Skeletal muscle tissue (tissue), 4 donors: ENCODE results near the gene WFS1. TPM values are rescaled to one million over a fixed set of nuclear protein-coding genes. Genes with fewer than 3 reads are reported as not detected.

ENCODE experiments used
- H3K27ac ChIP-seq: one replicate; pipeline ENCODE4 v1.7.0; 2013; ENCODE audit warnings: mild to moderate bottlenecking, low read depth, low read length, inconsistent platforms
- H3K27me3 ChIP-seq, 3 donors: one replicate each; pipeline ENCODE4 v1.7.0; 2013; ENCODE audit warnings: low read length in 3 of 3; ENCODE audit not compliant: control insufficient read depth in 3 of 3, insufficient read depth in 3 of 3
- H3K36me3 ChIP-seq, 3 donors: one replicate each; pipeline ENCODE4 v1.7.0; 2013; ENCODE audit warnings: low read length in 3 of 3; ENCODE audit not compliant: control insufficient read depth in 3 of 3, insufficient read depth in 3 of 3
- H3K4me1 ChIP-seq, 3 donors: one replicate each; pipeline ENCODE4 v1.7.0; 2013; ENCODE audit warnings: low read length in 3 of 3, mild to moderate bottlenecking in 3 of 3; ENCODE audit not compliant: control insufficient read depth in 3 of 3, insufficient read depth in 3 of 3
- H3K4me3 ChIP-seq, 3 donors: one replicate each; pipeline ENCODE4 v1.7.0; 2013; ENCODE audit warnings: low read length in 3 of 3
- H3K9ac ChIP-seq, 3 donors: one replicate each; pipeline ENCODE4 v1.7.0; 2013; ENCODE audit warnings: low read length in 3 of 3, mild to moderate bottlenecking in 3 of 3, moderate library complexity in 2 of 3, low read depth in 1 of 3
- H3K9me3 ChIP-seq, 3 donors: one replicate each; pipeline ENCODE4 v1.7.0; 2013; ENCODE audit warnings: low read length in 3 of 3; ENCODE audit not compliant: control insufficient read depth in 3 of 3
- total RNA-seq: library from RNA; depleted of rRNA; stranded (reverse); fragments of >200 nt; gene quantifications from one replicate; pipeline ENCODE4 v1.2.3, GENCODE V29; 2014
- donor health status: Osteomylitis.

WFS1 gene
- total RNA-seq, 1 donor from 2014 or later, result 11.0 TPM

GRCh38 chr4:6290256-6290655 lies 20.6 kb downstream of the WFS1 start:
- Histone ChIP-seq H3K9ac (no peak overlapping the region), H3K27me3 (no peaks in the 10 kb centered on the region), H3K4me1 (no peaks in the 10 kb centered on the region), H3K9me3 (no peaks in the 10 kb centered on the region), H3K27ac (no peak overlapping the region), H3K4me3 (no peak overlapping the region), H3K36me3 (peaks cover 35 to 46% (median 44%) of the 10 kb centered on the region in 3 donors)

- peaks cover 42 to 49% (median 46%) of the 10 kb centered on the region in 3 donors for H3K36me3 ChIP-seq
- no peak overlapping the region for H3K4me3 ChIP-seq
- no peaks in the 10 kb centered on the region for H3K4me1 ChIP-seq
- no peak overlapping the region for H3K27ac ChIP-seq
- no peaks in the 10 kb centered on the region for H3K9me3 ChIP-seq
- H3K27me3 ChIP-seq, result no peaks in the 10 kb centered on the region
- no peak overlapping the region for H3K9ac ChIP-seq
Measured at GRCh38 chr4:6290769-6291547, 21.3 kb downstream of the WFS1 start.

GRCh38 chr4:6291784-6292297 lies 22.2 kb downstream of the WFS1 start:
- H3K4me3 ChIP-seq, result no peak overlapping the region
- H3K4me1 ChIP-seq, result no peaks in the 10 kb centered on the region
- no peak overlapping the region for H3K9ac ChIP-seq
- no peaks in the 10 kb centered on the region for H3K9me3 ChIP-seq
- no peaks in the 10 kb centered on the region for H3K27me3 ChIP-seq
- H3K36me3 ChIP-seq, result peaks cover 45 to 50% (median 49%) of the 10 kb centered on the region in 3 donors
- no peak overlapping the region for H3K27ac ChIP-seq

GRCh38 chr4:6292376-6293096 lies 22.9 kb downstream of the WFS1 start:
- peaks cover 44 to 47% (median 44%) of the 10 kb centered on the region in 3 donors for H3K36me3 ChIP-seq
- H3K4me3 ChIP-seq, result no peak overlapping the region
- H3K9me3 ChIP-seq, result no peaks in the 10 kb centered on the region
- H3K27ac ChIP-seq, result no peak overlapping the region
- no peak overlapping the region for H3K9ac ChIP-seq
- no peaks in the 10 kb centered on the region for H3K27me3 ChIP-seq
- H3K4me1 ChIP-seq, result no peaks in the 10 kb centered on the region

- Histone ChIP-seq H3K9me3 (no peaks in the 10 kb centered on the region), H3K4me1 (no peaks in the 10 kb centered on the region), H3K4me3 (no peak overlapping the region), H3K27me3 (no peaks in the 10 kb centered on the region), H3K36me3 (peaks cover 43 to 46% (median 44%) of the 10 kb centered on the region in 3 donors), H3K27ac (no peak overlapping the region), H3K9ac (no peak overlapping the region)
Measured at GRCh38 chr4:6293097-6293445, 23.4 kb downstream of the WFS1 start.

GRCh38 chr4:6293661-6294060 lies 24.0 kb downstream of the WFS1 start:
- Histone ChIP-seq H3K9me3 (no peaks in the 10 kb centered on the region), H3K4me1 (no peaks in the 10 kb centered on the region), H3K27ac (no peak overlapping the region), H3K4me3 (no peak overlapping the region), H3K36me3 (peaks cover 43 to 47% (median 43%) of the 10 kb centered on the region in 3 donors), H3K9ac (no peak overlapping the region), H3K27me3 (no peaks in the 10 kb centered on the region)

GRCh38 chr4:6294705-6295421 lies 25.2 kb downstream of the WFS1 start:
- Histone ChIP-seq H3K4me3 (no peak overlapping the region), H3K4me1 (no peaks in the 10 kb centered on the region), H3K27me3 (no peaks in the 10 kb centered on the region), H3K27ac (no peak overlapping the region), H3K9ac (no peak overlapping the region), H3K9me3 (no peaks in the 10 kb centered on the region), H3K36me3 (peaks cover 33 to 37% (median 36%) of the 10 kb centered on the region in 3 donors)

GRCh38 chr4:6295495-6295894 lies 25.8 kb downstream of the WFS1 start:
- Histone ChIP-seq H3K27ac (no peak overlapping the region), H3K9me3 (no peaks in the 10 kb centered on the region), H3K36me3 (peaks cover 33 to 39% (median 39%) of the 10 kb centered on the region in 3 donors), H3K9ac (no peak overlapping the region), H3K4me3 (no peak overlapping the region), H3K4me1 (no peaks in the 10 kb centered on the region), H3K27me3 (no peaks in the 10 kb centered on the region)

GRCh38 chr4:6296026-6296425 lies 26.4 kb downstream of the WFS1 start:
- Histone ChIP-seq H3K9me3 (no peaks in the 10 kb centered on the region), H3K4me1 (no peaks in the 10 kb centered on the region), H3K4me3 (no peak overlapping the region), H3K9ac (no peak overlapping the region), H3K27me3 (no peaks in the 10 kb centered on the region), H3K36me3 (peaks cover 35 to 41% (median 39%) of the 10 kb centered on the region in 3 donors), H3K27ac (no peak overlapping the region)
